OCI-LY3 (cell line): Measurements from ENCODE around the gene NT5DC1.

Source experiments
- CTCF ChIP-seq: fragments of 200-600, 300-600 bp; sonication (generic); IDR thresholded peaks from 2 replicates; pipeline ENCODE4 v1.5.1; 2014; ENCODE audit warnings: antibody characterized with exemption, low read length, low read depth
- EZH2phosphoT487 ChIP-seq: fragments of 200-600 bp; shearing (Covaris generic); IDR thresholded peaks from 2 replicates; pipeline ENCODE4 v1.6.1; 2018; ENCODE audit warnings: antibody characterized with exemption, mixed run types, low read depth

GRCh38 chr6:116064666-116065065 lies 36.0 kb upstream of the NT5DC1 start:
- TF ChIP-seq CTCF, result no peak
- no peak for TF ChIP-seq EZH2phosphoT487
